HG02763 (cell line): ENCODE data around the gene SPATA2.
A peak's percentile ranks its signal among the peaks of the same experiment; 100 is the strongest.

Experiments
- ATAC-seq: cut with Tn5 transposase; IDR thresholded peaks from one replicate; pipeline ENCODE4 v1.9.1; 2021; ENCODE audit warnings: mild to moderate bottlenecking, moderate library complexity; ENCODE audit not compliant: unreplicated experiment

The SPATA2 gene

GRCh38 chr20:49936153-49937026, 21.1 kb upstream of the SPATA2 start, which contains the start of gene RNF114:
RNF114 (plus strand) TSS chr20:49936397; CDS start chr20:49936413, 16 bp downstream.
- ATAC-seq = peak; percentile 74

GRCh38 chr20:49935746-49936152, 20.4 kb upstream of the SPATA2 start:
- ATAC-seq = no peak

- ATAC-seq = no peak
Measured at GRCh38 chr20:49929142-49929494, 13.8 kb upstream of the SPATA2 start.

GRCh38 chr20:49928411-49929141, 13.2 kb upstream of the SPATA2 start:
- ATAC-seq = no peak

GRCh38 chr20:49925901-49926454, 10.6 kb upstream of the SPATA2 start:
- no peak for ATAC-seq

GRCh38 chr20:49924247-49924646, 8.9 kb upstream of the SPATA2 start:
- no peak for ATAC-seq

- no peak for ATAC-seq
Measured at GRCh38 chr20:49919461-49919860, 4.1 kb upstream of the SPATA2 start.

- ATAC-seq = no peak
Measured at GRCh38 chr20:49919009-49919408, 3.7 kb upstream of the SPATA2 start.

GRCh38 chr20:49918446-49918845, 3.1 kb upstream of the SPATA2 start:
- ATAC-seq = no peak

GRCh38 chr20:49916146-49917002, 1.0 kb upstream of the SPATA2 start:
- no peak for ATAC-seq

- ATAC-seq = peak; percentile 6
Measured at GRCh38 chr20:49915118-49915379, 280 bp downstream of the SPATA2 start.

GRCh38 chr20:49914310-49915117, 815 bp downstream of the SPATA2 start:
- ATAC-seq = no peak

- no peak for ATAC-seq
Measured at GRCh38 chr20:49913399-49914047, 1.8 kb downstream of the SPATA2 start.

- ATAC-seq = no peak
Measured at GRCh38 chr20:49910340-49910706, 5.0 kb downstream of the SPATA2 start.

GRCh38 chr20:49909499-49910339, 5.6 kb downstream of the SPATA2 start:
- ATAC-seq = no peak

GRCh38 chr20:49908258-49908565, 7.1 kb downstream of the SPATA2 start:
- ATAC-seq = no peak

- no peak for ATAC-seq
Measured at GRCh38 chr20:49907405-49908257, 7.7 kb downstream of the SPATA2 start.

- no peak for ATAC-seq
Measured at GRCh38 chr20:49906615-49907154, 8.6 kb downstream of the SPATA2 start.
